MM.1S (cell line): Measurements from ENCODE around the gene ALAS2.

Experiments
- DNase-seq: peaks from one replicate; pipeline ENCODE4 v3.0.0-alpha.2; 2015
- H2AFZ ChIP-seq: fragments of 300-600 bp; sonication (generic); 2 replicates; pipeline ENCODE4 v1.6.0; 2016; ENCODE audit warnings: antibody characterized with exemption, low read length
- H3F3A ChIP-seq: fragments of 300-600 bp; sonication (generic); 2 replicates; pipeline ENCODE4 v1.6.1; 2016; ENCODE audit warnings: mild to moderate bottlenecking, antibody characterized with exemption, low read length, moderate library complexity, mixed read lengths; ENCODE audit not compliant: insufficient read depth
- H3K27ac ChIP-seq: fragments of 300-600 bp; sonication (generic); 2 replicates; pipeline ENCODE4 v1.5.1; 2016; ENCODE audit warnings: mild to moderate bottlenecking, low read length
- H3K27me3 ChIP-seq: fragments of 300-600 bp; sonication (generic); replicated peaks from 2 replicates; pipeline ENCODE4 v1.6.0; 2016; ENCODE audit warnings: low read length; ENCODE audit not compliant: insufficient read depth
- H3K36me3 ChIP-seq: fragments of 300-600 bp; sonication (generic); replicated peaks from 2 replicates; pipeline ENCODE4 v1.6.1; 2016; ENCODE audit warnings: mild to moderate bottlenecking, low read length, mixed read lengths; ENCODE audit not compliant: insufficient read depth
- H3K4me1 ChIP-seq: fragments of 300-600 bp; sonication (generic); 2 replicates; pipeline ENCODE4 v1.6.1; 2016; ENCODE audit warnings: low read length, mixed read lengths
- H3K4me2 ChIP-seq: fragments of 300-600 bp; sonication (generic); 2 replicates; pipeline ENCODE4 v1.6.0; 2016; ENCODE audit warnings: low read depth, low read length
- H3K4me3 ChIP-seq: fragments of 300-600 bp; sonication (generic); 2 replicates; pipeline ENCODE4 v1.5.1; 2016; ENCODE audit warnings: low read length, mixed read lengths
- H3K79me2 ChIP-seq: fragments of 300-600 bp; sonication (generic); 2 replicates; pipeline ENCODE4 v1.6.1; 2016; ENCODE audit warnings: mixed run types, low read length, mixed read lengths
- H3K9ac ChIP-seq: fragments of 300-600 bp; sonication (generic); 2 replicates; pipeline ENCODE4 v1.6.1; 2016; ENCODE audit warnings: low read length, mixed read lengths
- H3K9me2 ChIP-seq: fragments of 300-600 bp; sonication (generic); replicated peaks from 2 replicates; pipeline ENCODE4 v1.6.1; 2016; ENCODE audit warnings: mild to moderate bottlenecking, low read length, mixed read lengths; ENCODE audit not compliant: insufficient read depth
- H3K9me3 ChIP-seq: fragments of 300-600 bp; sonication (generic); replicated peaks from 2 replicates; pipeline ENCODE4 v1.6.1; 2016; ENCODE audit warnings: mild to moderate bottlenecking, low read length, mixed read lengths; ENCODE audit not compliant: insufficient read depth
- H4K20me1 ChIP-seq: fragments of 300-600 bp; sonication (generic); 2 replicates; pipeline ENCODE4 v1.6.1; 2016; ENCODE audit warnings: mild to moderate bottlenecking, low read length, moderate library complexity, mixed read lengths; ENCODE audit not compliant: insufficient read depth
- EZH2 ChIP-seq: fragments of 300-600 bp; sonication (generic); optimal IDR thresholded peaks from 2 replicates; pipeline ENCODE3; 2017; ENCODE audit warnings: low read depth, mild to moderate bottlenecking, antibody characterized with exemption, low read length, mixed read lengths
- EZH2phosphoT487 ChIP-seq: fragments of 300-600 bp; sonication (generic); IDR thresholded peaks from 2 replicates; pipeline ENCODE4 v1.6.1; 2018; ENCODE audit warnings: antibody characterized with exemption, low read length
- TF ChIP-seq, protein P1 (sequence below): fragments of 300-600 bp; sonication (generic); IDR thresholded peaks from 2 replicates; pipeline ENCODE4 v1.5.1; 2016; ENCODE audit warnings: antibody characterized with exemption, low read length, mixed read lengths

The ALAS2 gene

DNA sequence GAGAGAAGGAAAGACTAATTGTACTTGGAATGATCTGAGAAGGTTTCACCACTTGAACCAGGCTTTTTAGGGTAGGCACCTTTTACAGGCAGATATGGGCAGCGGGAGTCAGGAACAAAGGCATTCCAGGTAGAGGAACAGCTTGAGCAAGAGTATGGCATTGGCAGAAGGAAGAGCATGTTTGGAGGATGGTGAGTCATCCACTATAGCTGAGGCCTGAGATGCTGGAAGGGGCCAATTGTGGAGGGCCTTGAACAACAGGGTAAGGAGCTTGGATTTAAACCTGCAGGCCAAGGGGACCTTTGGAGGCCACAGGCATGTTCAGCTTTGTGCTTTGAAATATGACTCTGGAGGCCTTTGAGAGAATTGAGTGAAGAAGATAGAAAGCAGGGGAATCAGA is 69.0 kb downstream of the ALAS2 start:
- H3K9me2 ChIP-seq = no peaks in the 10 kb centered on the region
- no peak overlapping the region for H2AFZ ChIP-seq
- no peaks in the 10 kb centered on the region for H3K27me3 ChIP-seq
- no peak overlapping the region for H3K4me3 ChIP-seq
- H3K9ac ChIP-seq = no peak overlapping the region
- H3K4me2 ChIP-seq = no peak overlapping the region
- no peak for TF ChIP-seq EZH2phosphoT487
- TF ChIP-seq EZH2 = no peak
- TF ChIP-seq, protein P1, sequence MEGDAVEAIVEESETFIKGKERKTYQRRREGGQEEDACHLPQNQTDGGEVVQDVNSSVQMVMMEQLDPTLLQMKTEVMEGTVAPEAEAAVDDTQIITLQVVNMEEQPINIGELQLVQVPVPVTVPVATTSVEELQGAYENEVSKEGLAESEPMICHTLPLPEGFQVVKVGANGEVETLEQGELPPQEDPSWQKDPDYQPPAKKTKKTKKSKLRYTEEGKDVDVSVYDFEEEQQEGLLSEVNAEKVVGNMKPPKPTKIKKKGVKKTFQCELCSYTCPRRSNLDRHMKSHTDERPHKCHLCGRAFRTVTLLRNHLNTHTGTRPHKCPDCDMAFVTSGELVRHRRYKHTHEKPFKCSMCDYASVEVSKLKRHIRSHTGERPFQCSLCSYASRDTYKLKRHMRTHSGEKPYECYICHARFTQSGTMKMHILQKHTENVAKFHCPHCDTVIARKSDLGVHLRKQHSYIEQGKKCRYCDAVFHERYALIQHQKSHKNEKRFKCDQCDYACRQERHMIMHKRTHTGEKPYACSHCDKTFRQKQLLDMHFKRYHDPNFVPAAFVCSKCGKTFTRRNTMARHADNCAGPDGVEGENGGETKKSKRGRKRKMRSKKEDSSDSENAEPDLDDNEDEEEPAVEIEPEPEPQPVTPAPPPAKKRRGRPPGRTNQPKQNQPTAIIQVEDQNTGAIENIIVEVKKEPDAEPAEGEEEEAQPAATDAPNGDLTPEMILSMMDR = no peak
- no peaks in the 10 kb centered on the region for H3K36me3 ChIP-seq
- no peak for DNase-seq
- H3K79me2 ChIP-seq = no peaks in the 10 kb centered on the region
- no peak overlapping the region for H3K27ac ChIP-seq
- no peaks in the 10 kb centered on the region for H3K4me1 ChIP-seq
- no peaks in the 10 kb centered on the region for H4K20me1 ChIP-seq
- H3K9me3 ChIP-seq = no peaks in the 10 kb centered on the region
- H3F3A ChIP-seq = no peaks in the 10 kb centered on the region
